GM18507 (cell line): Measurements from ENCODE around the gene PRKCE.
A peak's percentile ranks its signal among the peaks of the same experiment; 100 is the strongest.

Experiments
- DNase-seq: peaks from one replicate; pipeline ENCODE4 v3.0.0; 2011; ENCODE audit warnings: low read depth; ENCODE audit not compliant: insufficient read length; ENCODE audit errors: extremely low spot score
- FAIRE-seq: peaks from 2 replicates; lab custom pipeline; 2011; peaks lifted over from hg19 to GRCh38; lab: Jason Lieb, UNC

PRKCE gene

DNA sequence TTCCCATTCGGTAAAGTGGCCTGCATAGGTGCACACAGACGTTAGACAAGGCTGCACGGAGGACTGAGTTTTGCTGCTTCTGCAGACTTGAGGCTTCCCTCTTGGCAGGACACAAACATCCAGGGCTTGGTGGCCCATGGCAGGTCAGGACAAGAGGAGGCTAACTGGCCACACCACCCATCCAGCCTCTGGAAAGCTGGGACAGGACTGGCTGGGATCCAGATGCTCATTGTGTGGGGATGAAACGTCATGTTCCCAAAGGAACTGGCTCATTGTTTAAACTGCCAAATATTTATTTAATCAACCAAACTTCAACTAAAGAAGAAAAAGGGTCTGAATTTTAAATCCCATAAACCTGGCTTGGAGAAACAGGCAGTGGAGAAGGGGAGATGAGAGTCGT lies 406.7 kb downstream of the PRKCE start:
- DNase-seq (no peak), FAIRE-seq (no peak)

GRCh38 chr2:46062637-46063412 lies 411.4 kb downstream of the PRKCE start:
- FAIRE-seq (peak; percentile 56), DNase-seq (peak; percentile 23)

- no peak for FAIRE-seq
- DNase-seq = no peak
These were observed 412.9 kb downstream of the PRKCE start for GRCh38 chr2:46064396-46064795.

DNA sequence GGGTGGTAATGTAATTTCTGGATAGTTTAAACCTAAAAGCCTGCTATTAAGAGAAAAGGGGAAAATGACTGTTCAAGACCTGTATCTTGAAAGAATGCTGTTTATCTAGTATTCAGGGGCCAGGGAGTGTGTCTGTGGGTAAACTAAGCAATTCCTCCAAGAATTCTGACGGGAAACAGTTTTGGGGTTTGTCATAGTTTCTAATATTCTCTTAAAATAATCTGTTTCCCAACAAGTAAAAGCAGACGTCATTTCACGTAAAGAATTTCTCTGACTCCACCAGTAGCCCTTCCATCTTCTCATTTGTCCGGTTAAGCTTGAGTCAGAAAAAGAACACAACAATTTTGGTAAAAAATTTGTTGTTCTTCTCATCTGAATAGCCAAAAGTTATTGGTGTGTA lies 413.7 kb downstream of the PRKCE start:
- DNase-seq (no peak), FAIRE-seq (no peak)

- FAIRE-seq = no peak
- DNase-seq = no peak
These were observed 414.6 kb downstream of the PRKCE start for GRCh38 chr2:46066116-46066515.

GRCh38 chr2:46066601-46067000 lies 415.1 kb downstream of the PRKCE start:
- FAIRE-seq (no peak), DNase-seq (no peak)

- no peak for DNase-seq
- no peak for FAIRE-seq
These were observed 415.6 kb downstream of the PRKCE start for GRCh38 chr2:46067062-46067461.

DNA sequence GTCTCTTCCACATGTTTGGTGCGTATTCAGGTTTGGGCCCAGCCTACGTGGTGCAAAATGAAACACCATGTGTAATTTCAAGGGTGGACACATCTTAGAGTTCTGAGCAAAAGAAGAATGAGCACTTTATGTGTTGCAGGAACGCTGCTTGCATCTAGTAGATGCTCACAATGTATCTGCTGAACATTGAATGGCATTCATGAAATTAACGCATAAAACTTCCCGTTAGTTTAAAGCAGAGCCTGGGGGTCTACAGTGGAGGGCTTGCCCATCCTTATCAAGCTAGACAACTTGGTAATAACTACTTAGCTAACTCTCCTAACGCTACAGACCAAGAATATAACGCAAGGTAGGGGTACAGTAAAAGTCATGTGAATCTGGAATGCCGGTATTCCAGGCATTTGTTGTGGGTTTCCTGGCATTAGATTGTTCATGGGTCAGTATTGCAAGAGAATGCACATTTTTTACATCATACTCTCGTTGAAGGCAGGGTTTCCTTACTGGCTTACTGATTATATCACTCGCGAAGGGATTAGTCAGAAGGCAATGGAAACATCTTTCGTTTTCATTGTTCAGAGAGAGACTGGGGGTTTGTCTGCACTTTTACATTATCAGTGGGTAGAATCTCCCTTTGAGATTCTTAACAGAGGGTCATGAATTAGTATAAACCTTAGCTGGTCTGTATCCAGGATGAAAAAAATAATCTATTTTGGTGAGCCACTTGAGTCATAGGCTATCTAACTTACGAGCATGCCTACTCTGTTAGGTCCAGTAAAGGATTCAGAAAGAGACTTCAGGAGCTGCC lies 416.2 kb downstream of the PRKCE start:
- FAIRE-seq = no peak
- DNase-seq = no peak

GRCh38 chr2:46068636-46069035 lies 417.2 kb downstream of the PRKCE start:
- FAIRE-seq (no peak), DNase-seq (no peak)

- FAIRE-seq = no peak
- DNase-seq = no peak
These were observed 419.6 kb downstream of the PRKCE start for GRCh38 chr2:46071074-46071473.

DNA sequence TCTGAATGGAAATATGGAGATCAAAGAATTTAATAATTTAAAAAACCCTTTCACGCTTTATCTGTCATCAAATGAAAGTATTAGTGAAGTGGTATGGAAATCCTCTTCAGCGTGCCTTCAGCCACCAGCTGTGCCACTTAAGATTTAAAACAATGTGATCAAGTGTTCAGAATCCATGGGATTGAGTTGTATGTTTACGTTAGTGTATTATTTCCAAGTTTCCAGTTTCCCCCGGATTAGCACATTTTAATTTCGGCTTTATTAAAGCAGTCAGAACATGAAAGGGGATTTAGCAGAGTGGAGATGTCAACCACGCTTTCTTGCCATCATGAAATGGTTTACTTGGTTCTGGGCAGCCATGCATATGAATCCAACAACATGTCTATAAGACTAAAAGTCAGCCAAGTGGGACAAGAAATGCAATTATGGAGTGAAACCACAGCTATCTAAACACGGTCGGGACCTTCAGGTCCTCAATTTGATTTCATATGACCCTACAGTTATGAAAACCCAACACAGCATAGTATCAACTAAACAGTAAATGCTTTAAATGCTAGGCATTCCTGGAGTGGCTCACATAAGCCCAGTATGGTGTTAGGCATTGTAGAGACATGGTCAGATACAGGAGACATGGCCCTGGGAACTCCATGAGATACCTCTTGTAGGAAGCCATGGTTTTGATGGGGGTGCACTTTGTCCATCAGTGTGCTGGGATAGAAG lies 420.8 kb downstream of the PRKCE start:
- FAIRE-seq (no peak), DNase-seq (no peak)

DNA sequence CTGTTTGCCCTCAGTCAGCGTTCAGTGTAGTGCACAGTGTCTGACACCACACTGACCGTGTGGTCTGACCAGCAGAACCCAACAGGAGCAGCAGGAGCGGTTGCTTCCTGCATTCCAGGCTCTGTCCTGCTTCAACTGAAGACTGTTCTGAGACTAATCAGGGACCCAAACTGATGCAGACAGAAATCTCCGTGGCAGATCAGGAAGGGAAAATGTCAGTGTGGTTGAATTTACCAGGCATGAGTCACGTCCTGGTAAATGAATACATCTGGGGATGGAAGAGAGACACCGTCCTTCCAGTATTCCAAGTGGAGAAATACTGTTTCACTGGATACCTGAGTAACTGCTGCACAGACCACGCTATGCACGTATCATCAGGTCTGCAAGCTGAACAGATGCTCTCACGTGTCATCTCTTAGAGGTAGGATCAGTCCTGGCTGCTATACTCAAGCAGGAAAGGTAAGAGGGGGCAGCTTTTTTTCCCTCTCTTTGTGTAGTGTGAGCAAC lies 422.1 kb downstream of the PRKCE start:
- FAIRE-seq = no peak
- DNase-seq = no peak

DNA sequence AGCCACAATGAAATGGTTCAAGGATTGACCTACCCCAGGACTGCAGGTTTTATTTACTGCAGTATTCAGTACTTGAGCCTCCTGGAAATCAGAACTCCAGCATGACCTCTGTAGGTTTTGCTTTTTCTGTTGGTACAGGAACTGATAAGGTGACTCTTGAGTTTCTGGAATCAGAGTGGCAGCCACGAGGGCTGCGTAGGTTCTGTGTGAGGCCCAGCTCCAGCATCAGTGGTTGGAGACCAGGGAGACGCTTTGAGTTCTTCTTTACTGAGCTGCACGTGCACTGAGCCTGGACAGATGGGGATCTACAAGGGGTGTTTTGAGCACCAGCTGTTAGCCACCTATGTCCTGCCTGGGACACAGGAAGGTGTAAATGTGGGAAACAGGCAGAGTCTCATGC lies 423.0 kb downstream of the PRKCE start:
- no peak for DNase-seq
- FAIRE-seq = no peak

DNA sequence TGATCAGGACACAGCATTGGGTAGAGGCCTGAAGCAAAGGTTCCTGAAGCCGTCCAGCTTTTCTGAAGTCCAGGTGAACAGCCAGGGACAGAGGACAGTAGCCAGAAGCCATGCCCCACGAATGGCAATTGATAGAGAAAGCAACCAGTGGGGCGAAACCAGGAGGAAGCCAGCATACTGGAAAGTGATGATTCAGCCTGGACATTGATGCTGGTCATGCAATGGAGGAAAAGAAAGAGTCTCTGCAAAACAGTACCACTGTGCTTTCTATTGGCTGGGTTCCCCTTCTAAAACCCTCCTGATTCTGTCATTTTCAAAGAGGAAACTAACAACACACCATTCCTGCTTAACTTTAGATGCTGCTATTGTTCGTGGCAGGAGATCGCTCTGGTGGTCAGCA lies 424.4 kb downstream of the PRKCE start:
- FAIRE-seq (no peak), DNase-seq (no peak)

GRCh38 chr2:46076251-46076650 lies 424.8 kb downstream of the PRKCE start:
- DNase-seq (no peak), FAIRE-seq (no peak)

- DNase-seq (no peak), FAIRE-seq (no peak)
These were observed 425.4 kb downstream of the PRKCE start for GRCh38 chr2:46076875-46077274.

- no peak for DNase-seq
- no peak for FAIRE-seq
These were observed 426.1 kb downstream of the PRKCE start for GRCh38 chr2:46077522-46078107.

- peak; percentile 35 for FAIRE-seq
These were observed 428.6 kb downstream of the PRKCE start for GRCh38 chr2:46079985-46080560.

More at GRCh38 chr2:46079985-46080560, 428.6 kb downstream of the PRKCE start:
- DNase-seq = peak; percentile 4
